HG03280 (cell line): ENCODE measurements around the gene TRPV2.
"Not testable (repeated sequence)": the region's sequence is repeated elsewhere in the genome, so short reads cannot be mapped to it uniquely, and the experiment has no call there.

ENCODE experiments used
- ATAC-seq: cut with Tn5 transposase; IDR thresholded peaks from one replicate; pipeline ENCODE4 v1.9.1; 2021; ENCODE audit warnings: mild to moderate bottlenecking, moderate library complexity; ENCODE audit not compliant: unreplicated experiment

Gene TRPV2, protein sequence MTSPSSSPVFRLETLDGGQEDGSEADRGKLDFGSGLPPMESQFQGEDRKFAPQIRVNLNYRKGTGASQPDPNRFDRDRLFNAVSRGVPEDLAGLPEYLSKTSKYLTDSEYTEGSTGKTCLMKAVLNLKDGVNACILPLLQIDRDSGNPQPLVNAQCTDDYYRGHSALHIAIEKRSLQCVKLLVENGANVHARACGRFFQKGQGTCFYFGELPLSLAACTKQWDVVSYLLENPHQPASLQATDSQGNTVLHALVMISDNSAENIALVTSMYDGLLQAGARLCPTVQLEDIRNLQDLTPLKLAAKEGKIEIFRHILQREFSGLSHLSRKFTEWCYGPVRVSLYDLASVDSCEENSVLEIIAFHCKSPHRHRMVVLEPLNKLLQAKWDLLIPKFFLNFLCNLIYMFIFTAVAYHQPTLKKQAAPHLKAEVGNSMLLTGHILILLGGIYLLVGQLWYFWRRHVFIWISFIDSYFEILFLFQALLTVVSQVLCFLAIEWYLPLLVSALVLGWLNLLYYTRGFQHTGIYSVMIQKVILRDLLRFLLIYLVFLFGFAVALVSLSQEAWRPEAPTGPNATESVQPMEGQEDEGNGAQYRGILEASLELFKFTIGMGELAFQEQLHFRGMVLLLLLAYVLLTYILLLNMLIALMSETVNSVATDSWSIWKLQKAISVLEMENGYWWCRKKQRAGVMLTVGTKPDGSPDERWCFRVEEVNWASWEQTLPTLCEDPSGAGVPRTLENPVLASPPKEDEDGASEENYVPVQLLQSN

DNA sequence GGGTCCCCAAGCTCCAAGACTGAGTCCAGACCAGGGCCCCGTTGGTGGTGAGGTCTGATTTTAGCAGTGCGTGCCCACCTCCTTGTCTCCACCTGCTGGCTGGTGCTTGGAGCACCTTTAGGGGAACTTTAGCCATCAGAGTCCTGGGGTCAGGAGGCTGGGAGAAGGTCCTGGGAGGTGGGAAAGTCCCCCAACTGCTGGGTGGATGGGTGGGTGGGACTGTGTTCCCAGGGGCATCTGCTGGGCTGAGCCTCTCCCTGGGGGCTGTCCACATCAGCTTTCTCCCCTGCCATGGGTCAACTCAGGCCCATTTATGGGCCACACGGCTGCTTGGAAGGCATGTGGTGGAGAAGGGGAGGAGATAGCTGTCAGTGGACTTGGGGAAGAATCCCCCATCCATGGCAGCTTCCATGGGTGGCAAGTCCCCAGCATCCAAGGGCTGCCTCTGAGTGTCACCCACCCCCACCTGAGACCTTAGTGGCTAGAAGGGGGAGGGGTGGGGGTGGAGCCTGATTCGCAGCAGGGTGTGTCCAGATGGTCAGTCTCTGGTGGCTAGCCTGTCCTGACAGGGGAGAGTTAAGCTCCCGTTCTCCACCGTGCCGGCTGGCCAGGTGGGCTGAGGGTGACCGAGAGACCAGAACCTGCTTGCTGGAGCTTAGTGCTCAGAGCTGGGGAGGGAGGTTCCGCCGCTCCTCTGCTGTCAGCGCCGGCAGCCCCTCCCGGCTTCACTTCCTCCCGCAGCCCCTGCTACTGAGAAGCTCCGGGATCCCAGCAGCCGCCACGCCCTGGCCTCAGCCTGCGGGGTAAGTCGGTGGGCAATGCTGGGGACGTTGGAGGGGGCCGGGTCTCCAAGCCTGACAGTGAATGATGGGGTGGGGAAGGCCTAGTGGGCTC lies at the start of gene TRPV2:
TRPV2 (plus strand) TSS at position 541 of the 894 bp plus-strand sequence. CDS start 2,098 bp downstream, outside the sequence.
- ATAC-seq, result peak; percentile 51

DNA sequence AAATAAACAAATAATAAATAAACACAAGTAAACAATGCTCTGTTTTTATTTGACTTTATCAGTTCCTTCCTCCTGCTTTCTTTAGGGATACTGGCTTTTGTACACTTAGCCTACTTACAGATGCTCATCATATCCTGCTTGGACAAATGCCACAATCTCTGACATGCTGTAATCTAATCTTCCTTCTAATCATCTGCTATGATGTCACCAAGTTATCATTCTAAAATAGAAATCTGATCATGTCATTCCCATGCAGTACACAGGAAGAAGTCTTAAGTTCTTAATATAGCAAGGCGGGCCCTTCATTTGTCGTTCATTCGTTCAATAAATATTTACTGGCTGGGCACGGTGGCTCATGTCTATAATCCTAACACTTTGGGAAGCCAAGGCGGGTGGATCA lies 43.6 kb upstream of the TRPV2 start:
- ATAC-seq, result no peak

- ATAC-seq, result no peak
Observed at GRCh38 chr17:16374146-16374938, 41.0 kb upstream of the TRPV2 start.

- no peak for ATAC-seq
Observed at GRCh38 chr17:16377941-16378341, 37.4 kb upstream of the TRPV2 start.

DNA sequence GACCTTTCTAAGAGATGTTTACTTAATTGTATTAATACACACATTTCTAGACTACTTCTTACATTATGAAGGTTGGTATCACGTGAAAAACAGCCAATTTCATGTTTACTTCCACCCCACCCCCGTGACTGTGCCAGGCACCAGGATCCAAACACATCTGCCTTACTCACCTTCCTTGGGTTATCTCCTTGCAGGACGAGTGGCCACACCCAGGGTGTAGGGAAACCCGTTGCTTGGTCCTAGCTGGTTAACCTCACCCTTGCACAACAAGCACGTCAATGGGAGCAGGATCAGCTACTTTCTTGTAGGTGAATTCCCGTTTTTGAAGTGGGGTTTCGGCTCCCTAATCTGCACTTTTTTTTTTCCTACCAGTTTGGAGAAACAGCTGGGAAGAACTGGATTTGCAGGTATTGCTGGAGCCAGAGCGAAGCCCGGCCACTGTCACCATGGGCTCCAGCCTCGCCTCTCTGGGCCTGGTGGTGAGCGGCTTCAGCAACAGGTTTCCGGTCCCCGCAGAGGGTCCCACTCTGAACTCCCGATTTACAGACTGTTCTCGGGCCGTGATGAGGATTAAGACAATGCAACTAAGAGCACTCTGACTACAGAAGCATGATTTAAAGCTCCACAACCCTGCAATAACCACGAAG lies 36.6 kb upstream of the TRPV2 start:
- ATAC-seq, result no peak

DNA sequence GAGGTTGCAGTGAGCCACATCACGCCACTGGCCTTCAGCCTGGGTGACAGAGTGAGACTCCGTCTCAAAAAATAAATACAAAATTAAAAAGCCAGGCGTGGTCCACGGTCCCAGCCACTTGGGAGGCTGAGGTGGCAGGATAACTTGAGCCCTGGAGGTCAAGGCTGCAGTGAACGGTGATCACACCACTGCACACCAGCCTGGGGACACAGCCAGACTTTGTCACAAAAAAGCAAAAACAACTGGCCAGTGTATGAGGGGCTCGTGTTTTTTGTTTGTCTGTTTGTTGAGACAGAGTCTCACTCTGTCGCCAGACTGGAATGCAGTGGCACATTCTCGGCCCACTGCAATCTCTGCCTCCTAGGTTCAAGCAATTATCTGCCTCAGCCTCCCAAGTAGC lies 35.7 kb upstream of the TRPV2 start:
- no peak for ATAC-seq

- ATAC-seq, result peak; percentile 91
Observed at GRCh38 chr17:16380640-16381495, 34.5 kb upstream of the TRPV2 start, which contains the start of gene UBB. UBB (plus strand) TSS chr17:16381091; CDS start chr17:16381908, 817 bp downstream.

DNA sequence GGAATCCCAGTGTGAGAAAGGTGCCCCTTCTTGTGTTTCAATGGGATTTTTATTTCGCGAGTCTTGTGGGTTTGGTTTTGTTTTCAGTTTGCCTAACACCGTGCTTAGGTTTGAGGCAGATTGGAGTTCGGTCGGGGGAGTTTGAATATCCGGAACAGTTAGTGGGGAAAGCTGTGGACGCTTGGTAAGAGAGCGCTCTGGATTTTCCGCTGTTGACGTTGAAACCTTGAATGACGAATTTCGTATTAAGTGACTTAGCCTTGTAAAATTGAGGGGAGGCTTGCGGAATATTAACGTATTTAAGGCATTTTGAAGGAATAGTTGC lies 33.9 kb upstream of the TRPV2 start:
- ATAC-seq, result peak; percentile 2

DNA sequence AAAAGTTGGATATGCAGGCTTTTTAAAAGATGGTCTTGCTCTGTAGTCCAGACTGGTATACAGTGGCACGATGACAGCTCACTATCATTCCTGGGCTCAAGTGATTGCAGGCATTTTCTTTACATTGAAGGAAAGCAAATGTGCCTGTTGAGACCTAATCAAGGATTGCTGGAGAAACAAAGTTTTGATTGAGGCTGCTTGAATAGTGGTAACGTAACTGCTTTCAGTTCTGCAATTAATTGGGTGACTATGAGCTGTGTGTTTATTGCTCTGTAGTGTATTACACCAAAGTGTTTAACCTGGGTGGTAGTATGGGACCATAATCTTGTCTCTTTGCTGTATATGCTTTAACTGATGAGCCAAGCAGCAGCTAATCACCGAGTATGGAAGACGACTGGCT lies 32.2 kb upstream of the TRPV2 start:
- ATAC-seq, result no peak

- ATAC-seq, result no peak
Observed at GRCh38 chr17:16383772-16384287, 31.5 kb upstream of the TRPV2 start.

- ATAC-seq, result no peak
Observed at GRCh38 chr17:16384557-16384956, 30.8 kb upstream of the TRPV2 start.

DNA sequence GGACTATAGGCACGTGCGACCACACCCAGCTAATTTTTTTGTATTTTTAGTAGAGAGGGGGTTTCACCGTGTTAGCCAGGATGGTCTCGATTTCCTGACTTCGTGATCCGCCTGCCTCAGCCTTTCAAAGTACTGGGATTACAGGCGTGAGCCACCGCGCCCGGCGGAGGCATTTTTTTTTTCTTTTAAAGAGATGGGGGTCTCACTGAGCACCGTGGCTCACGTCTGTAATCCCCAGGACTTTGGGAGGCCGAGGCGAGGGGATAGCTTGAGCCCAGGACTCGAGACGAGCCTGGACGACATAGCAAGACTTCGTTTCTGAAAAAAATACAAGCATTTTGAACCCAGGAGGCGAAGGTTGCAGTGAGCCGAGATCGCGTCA lies 29.3 kb upstream of the TRPV2 start:
- ATAC-seq, result not testable (repeated sequence)

DNA sequence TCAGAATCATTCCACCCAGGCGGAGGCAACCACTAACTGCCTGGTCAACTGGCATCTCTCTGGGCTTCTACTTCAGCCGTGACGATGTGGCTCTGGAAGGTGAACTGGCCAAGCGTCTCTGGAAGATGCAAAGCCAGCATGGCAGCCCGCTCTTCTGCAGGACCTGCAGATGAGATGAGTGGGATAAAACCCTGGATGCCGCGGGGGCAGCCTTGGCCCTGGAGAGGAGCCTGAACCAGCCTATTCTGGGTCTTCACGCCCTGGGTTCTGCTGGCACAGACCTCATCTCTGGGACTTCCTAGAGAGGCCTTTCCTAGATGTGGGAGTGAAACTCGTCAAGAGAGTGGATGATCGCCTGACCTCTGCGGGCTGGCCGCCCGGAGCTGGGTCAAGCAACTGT lies 23.9 kb upstream of the TRPV2 start:
- no peak for ATAC-seq

GRCh38 chr17:16392491-16392890 lies 22.9 kb upstream of the TRPV2 start:
- ATAC-seq, result not testable (repeated sequence)

GRCh38 chr17:16395887-16396286 lies 19.5 kb upstream of the TRPV2 start:
- not testable (repeated sequence) for ATAC-seq

DNA sequence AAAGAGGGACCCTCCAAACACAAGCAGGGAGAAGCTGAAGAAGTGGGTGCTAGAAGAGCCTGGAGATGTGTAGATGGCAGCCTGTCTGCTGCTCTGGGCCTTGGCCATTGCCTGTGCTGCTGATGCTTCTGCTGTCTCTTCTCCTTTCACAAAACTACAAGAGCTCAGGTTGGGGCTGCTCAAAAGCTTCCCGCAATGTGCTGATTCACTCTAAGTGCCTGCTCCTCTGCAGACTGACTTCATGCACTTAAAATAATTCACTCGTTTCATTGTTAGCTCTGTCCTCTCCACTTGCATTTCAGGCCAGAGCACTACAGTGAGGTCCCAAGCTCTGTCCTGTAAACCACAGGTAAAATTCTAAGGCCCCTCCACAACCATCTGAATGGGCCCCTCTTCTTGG lies 18.7 kb upstream of the TRPV2 start:
- not testable (repeated sequence) for ATAC-seq

GRCh38 chr17:16398270-16399267 lies 16.8 kb upstream of the TRPV2 start:
- ATAC-seq, result peak; percentile 68
